ENCODE measurements around the gene LRRTM4. TPM values are rescaled to one million over a fixed set of nuclear protein-coding genes. Genes with fewer than 3 reads are reported as not detected.

The LRRTM4 gene
- total RNA-seq, 2 donors from 2014 or later = 0.81 to 1.2 TPM

GRCh38 chr2:77484026-77484425, 38.1 kb downstream of the LRRTM4 start:
- intact Hi-C loops (cut with DNase I) = no loop called here

DNA sequence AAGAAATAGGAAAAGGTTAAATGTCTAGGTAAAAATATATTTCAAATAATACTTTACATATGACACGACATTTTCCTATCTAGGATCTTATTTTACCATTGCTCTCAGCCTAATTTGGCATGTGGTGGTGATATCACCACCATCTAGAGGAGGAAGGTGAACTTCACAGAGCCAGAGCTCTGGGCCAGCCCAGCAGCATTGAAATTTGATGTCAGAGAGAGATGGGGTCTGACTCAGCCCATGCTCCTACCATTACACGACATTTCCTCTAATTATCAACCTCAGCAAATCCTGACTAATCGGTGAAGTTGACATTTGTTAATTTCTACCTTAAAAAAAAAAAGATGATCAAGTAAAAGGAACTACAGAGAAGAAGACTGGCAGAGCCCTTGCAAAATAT, 42.3 kb downstream of the LRRTM4 start:
- intact Hi-C loops (cut with DNase I) = no loop called here

More at GRCh38 chr2:77484026-77484425, 38.1 kb downstream of the LRRTM4 start:
- DNase-seq (ENCODE audit: low spot score) = no peak

DNA sequence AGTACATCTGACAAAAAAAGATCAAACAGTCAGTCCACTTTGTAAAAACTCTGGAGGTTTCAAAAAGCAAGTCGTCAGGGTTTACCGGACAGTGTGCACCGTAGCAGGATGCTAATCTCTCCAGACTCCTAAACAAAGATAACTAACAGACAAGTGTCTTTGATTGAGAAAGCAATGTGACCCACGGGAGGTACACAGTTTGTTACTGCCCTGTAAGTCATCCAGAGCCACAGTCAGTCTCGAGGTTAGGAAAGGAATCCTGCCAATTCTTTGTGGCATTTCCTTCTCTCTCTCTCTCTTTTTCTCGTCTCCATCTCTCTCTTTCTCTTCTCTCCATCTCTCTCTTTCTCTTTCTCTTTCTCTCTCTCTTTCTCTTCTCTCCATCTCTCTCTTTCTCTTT, 42.8 kb downstream of the LRRTM4 start:
- intact Hi-C loops (cut with DNase I) = no loop called here
- DNase-seq (ENCODE audit: low spot score) = no peak

More for the DNA sequence above, 42.3 kb downstream of the LRRTM4 start:
- DNase-seq (ENCODE audit: low spot score) = no peak

- DNase-seq (ENCODE audit: low spot score) = no peak
- intact Hi-C loops (cut with DNase I) = no loop called here
Observed at GRCh38 chr2:77470096-77470495, 52.1 kb downstream of the LRRTM4 start.

DNA sequence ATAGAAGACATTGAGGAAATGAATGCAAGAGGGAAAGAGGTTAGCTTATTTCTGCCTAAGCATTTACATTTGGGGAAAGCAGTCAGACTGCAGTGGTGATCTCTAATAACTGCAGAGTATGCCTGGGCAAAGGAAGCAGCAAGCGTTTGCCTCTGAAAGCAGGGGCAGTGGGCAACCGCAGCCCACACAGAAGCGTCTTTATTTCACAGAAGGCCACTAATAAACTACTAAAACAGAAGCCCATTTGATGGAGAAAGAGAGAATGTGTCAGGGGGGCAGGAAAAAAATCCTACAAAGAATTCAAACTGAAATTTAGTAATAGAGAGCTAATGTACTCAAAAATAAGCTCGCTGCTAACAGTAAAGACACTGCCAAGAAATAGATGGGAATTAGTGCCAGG, 53.1 kb downstream of the LRRTM4 start:
- DNase-seq (ENCODE audit: low spot score) = no peak
- intact Hi-C loops (cut with DNase I) = no loop called here

GRCh38 chr2:77459840-77460239, 62.3 kb downstream of the LRRTM4 start:
- no peak for DNase-seq (ENCODE audit: low spot score)
- intact Hi-C loops (cut with DNase I) = no loop called here

DNA sequence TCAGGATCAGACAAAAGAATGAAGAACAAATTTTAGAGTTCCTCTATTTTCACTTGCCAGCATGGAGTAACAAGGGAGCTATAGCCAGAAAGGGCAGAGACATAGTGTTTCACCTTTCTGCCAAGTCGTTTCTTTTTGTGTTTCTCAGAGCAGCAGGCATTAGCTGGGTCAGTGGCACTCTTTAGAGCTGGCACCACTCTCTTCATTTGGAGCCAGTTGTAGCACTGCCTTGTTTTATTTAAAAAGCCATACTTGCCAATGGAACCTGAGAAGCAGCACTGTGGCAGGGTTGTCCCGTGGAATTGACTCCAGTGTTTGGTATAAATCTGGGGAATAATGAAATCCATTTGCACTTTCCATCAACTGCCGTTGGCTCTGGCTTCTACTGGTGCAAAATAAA, 64.0 kb downstream of the LRRTM4 start:
- intact Hi-C loops (cut with DNase I) = no loop called here
- DNase-seq (ENCODE audit: low spot score) = no peak

- DNase-seq (ENCODE audit: low spot score) = no peak
- intact Hi-C loops (cut with DNase I) = no loop called here
Observed at GRCh38 chr2:77457665-77458064, 64.5 kb downstream of the LRRTM4 start.

- intact Hi-C loops (cut with DNase I) = no loop called here
- no peak for DNase-seq (ENCODE audit: low spot score)
Observed at GRCh38 chr2:77443076-77443475, 79.1 kb downstream of the LRRTM4 start.

GRCh38 chr2:77434880-77435279, 87.3 kb downstream of the LRRTM4 start:
- no peak for DNase-seq (ENCODE audit: low spot score)
- intact Hi-C loops (cut with DNase I) = no loop called here

DNA sequence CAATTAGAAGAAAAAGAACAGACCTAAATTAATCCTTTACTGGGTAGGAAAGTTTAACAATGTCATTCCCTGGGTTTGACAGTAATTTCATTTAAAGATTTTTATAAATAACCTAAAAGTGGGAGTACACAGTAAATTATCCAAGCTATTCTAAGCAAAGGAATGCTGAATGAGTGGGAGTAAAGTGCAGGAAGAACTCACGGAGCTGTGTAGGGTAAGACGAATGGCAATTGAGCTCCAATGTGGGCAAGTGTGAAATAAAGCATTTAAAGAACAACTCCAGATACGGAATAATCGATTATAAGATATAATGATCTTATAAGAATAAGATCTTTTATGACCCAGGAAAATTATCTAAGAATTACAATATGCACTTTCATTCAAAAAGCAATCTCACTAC, 93.2 kb downstream of the LRRTM4 start:
- intact Hi-C loops (cut with DNase I) = no loop called here

GRCh38 chr2:77421971-77422370, 100.2 kb downstream of the LRRTM4 start:
- intact Hi-C loops (cut with DNase I) = no loop called here
- DNase-seq (ENCODE audit: low spot score) = no peak

More for the DNA sequence above, 93.2 kb downstream of the LRRTM4 start:
- DNase-seq (ENCODE audit: low spot score) = no peak

GRCh38 chr2:77418537-77418936, 103.6 kb downstream of the LRRTM4 start:
- intact Hi-C loops (cut with DNase I) = no loop called here

GRCh38 chr2:77404189-77404588, 118.0 kb downstream of the LRRTM4 start:
- DNase-seq (ENCODE audit: low spot score) = no peak

More at GRCh38 chr2:77418537-77418936, 103.6 kb downstream of the LRRTM4 start:
- DNase-seq (ENCODE audit: low spot score) = no peak

DNA sequence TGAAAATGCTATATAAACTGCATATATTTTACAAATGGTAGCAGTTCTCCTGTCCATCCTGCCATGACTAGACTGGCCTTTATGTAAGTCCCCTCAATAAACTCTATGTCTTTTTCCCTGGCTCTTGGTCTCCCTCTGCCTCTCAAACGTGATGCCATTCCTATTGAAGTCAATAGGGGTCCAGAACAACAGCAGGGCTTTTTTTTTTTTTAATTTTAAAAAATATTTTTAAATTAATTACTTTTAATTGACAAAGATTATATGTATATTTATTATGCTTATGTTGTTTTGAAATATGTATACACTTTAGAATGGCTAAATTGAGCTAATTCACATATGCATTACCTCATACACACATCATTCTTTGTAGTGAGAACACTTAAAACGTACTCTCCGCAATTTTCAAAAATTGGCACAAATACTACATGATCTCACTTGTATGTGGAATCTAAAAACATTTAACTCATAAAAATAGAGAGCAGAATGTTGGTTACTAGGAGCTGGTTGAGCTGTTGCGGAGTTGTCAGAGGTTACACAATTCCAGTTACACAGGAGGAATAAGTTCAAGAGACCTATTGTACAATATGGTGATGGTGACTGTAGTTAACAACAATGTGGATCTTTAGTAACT, 123.1 kb downstream of the LRRTM4 start:
- intact Hi-C loops (cut with DNase I) = no loop called here
- no peak for DNase-seq (ENCODE audit: low spot score)

More at GRCh38 chr2:77404189-77404588, 118.0 kb downstream of the LRRTM4 start:
- intact Hi-C loops (cut with DNase I) = no loop called here

DNA sequence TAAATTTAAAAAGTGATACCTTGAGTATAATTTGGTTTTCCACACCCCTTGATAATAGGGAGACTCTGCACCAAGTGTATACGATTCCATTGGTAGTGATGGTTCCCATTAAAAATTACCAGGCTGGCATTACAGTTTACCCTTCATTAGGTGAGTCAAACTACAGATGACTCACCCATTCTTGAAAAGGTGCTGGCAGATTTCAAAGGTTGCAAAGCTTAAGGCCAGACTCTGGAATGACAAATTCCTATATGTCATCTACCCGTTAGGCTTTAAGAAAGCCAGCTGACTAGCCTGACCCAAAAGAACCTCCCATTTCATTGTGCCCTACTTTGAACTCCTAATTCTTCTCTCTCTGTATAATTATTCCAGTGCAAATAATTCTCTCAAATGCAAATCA, 124.4 kb downstream of the LRRTM4 start:
- intact Hi-C loops (cut with DNase I) = no loop called here
- no peak for DNase-seq (ENCODE audit: low spot score)

- intact Hi-C loops (cut with DNase I) = no loop called here
- DNase-seq (ENCODE audit: low spot score) = no peak
Observed at GRCh38 chr2:77395011-77395410, 127.2 kb downstream of the LRRTM4 start.

DNA sequence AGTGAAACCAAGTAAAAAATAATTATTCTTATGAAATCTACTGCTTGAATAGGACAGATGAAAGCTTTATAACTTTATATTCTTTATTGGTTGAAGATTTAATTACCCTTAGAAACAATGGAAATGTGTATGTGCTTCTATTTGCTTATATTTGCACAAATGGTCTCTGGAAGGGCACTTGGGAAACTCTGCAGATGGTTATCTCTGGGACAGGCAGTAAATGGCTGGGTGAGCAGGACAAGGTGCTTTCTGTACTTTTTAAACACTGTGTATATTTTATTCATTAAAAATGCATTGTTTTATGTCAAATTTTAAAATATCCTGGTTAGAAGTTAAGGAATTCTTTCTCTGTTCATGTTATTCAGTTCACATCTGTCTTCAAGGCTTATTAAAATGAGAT, 131.1 kb downstream of the LRRTM4 start:
- DNase-seq (ENCODE audit: low spot score) = no peak
- intact Hi-C loops (cut with DNase I) = no loop called here

GRCh38 chr2:77387324-77387723, 134.9 kb downstream of the LRRTM4 start:
- no peak for DNase-seq (ENCODE audit: low spot score)
- intact Hi-C loops (cut with DNase I) = no loop called here

DNA sequence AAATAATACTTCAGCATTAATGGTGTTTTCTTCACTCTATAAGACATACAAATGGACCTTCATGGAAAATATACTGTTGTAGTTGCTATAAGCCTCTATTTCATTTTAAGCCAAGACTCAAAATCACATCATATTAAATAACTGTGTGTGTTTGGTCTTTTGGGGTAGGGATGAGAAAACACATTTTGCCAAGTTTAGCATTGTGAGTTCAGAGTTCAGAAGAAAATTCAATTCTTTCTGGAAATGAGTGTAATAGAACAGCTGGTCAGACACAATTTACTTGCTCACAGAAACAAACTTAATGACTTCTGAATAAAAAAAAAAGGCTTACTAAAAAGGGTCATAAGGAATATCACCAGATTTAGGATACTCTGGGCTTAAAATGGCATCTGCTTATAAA, 149.5 kb downstream of the LRRTM4 start:
- intact Hi-C loops (cut with DNase I) = no loop called here
- DNase-seq (ENCODE audit: low spot score) = no peak

- no peak for DNase-seq (ENCODE audit: low spot score)
- intact Hi-C loops (cut with DNase I) = no loop called here
Observed at GRCh38 chr2:77370511-77370910, 151.7 kb downstream of the LRRTM4 start.

- intact Hi-C loops (cut with DNase I) = no loop called here
- DNase-seq (ENCODE audit: low spot score) = no peak
Observed at GRCh38 chr2:77363277-77363676, 158.9 kb downstream of the LRRTM4 start.

All from posterior vena cava (tissue), 2 donors.